Bone marrow (tissue), 2 donors: ENCODE results near the gene F2.
A peak's percentile ranks its signal among the peaks of the same experiment; 100 is the strongest.
"Not testable (repeated sequence)": the region's sequence is repeated elsewhere in the genome, so short reads cannot be mapped to it uniquely, and the experiment has no call there.

Experiments
- DNase-seq, 2 donors: peaks; one replicate each; lab custom pipeline; 2025; lab: John Stamatoyannopoulos, UW

The F2 gene

GRCh38 chr11:46686886-46687795 is 31.9 kb upstream of the F2 start:
- no peak for DNase-seq

GRCh38 chr11:46690702-46691101 is 28.3 kb upstream of the F2 start:
- DNase-seq = no peak

GRCh38 chr11:46692450-46692849 is 26.6 kb upstream of the F2 start:
- DNase-seq = no peak

GRCh38 chr11:46693597-46694012 is 25.4 kb upstream of the F2 start:
- no peak for DNase-seq

- DNase-seq = no peak
Observed at GRCh38 chr11:46694072-46694471, 24.9 kb upstream of the F2 start.

GRCh38 chr11:46694607-46695006 is 24.4 kb upstream of the F2 start:
- no peak for DNase-seq

- DNase-seq = no peak
Observed at GRCh38 chr11:46695345-46696211, 23.4 kb upstream of the F2 start.

GRCh38 chr11:46696212-46696558 is 22.8 kb upstream of the F2 start:
- no peak for DNase-seq

- no peak for DNase-seq
Observed at GRCh38 chr11:46697303-46697702, 21.7 kb upstream of the F2 start.

- DNase-seq = no peak
Observed at GRCh38 chr11:46697723-46698122, 21.3 kb upstream of the F2 start.

GRCh38 chr11:46698597-46698996 is 20.4 kb upstream of the F2 start:
- no peak for DNase-seq

- DNase-seq = peak; percentile 93 to 99
Observed at GRCh38 chr11:46700241-46701077, 18.6 kb upstream of the F2 start, which contains the start of the genes ARHGAP1 and ZNF408. Gene ARHGAP1, minus strand, starts transcription at chr11:46700619. Its CDS starts 4,512 bp downstream, at chr11:46696107. Gene ZNF408, plus strand, starts transcription at chr11:46701031. Its CDS starts 17 bp downstream, at chr11:46701048.

- no peak for DNase-seq
Observed at GRCh38 chr11:46701078-46701654, 17.8 kb upstream of the F2 start.

- no peak for DNase-seq
Observed at GRCh38 chr11:46705070-46705688, 13.8 kb upstream of the F2 start.

GRCh38 chr11:46706886-46707285 is 12.1 kb upstream of the F2 start:
- no peak for DNase-seq

GRCh38 chr11:46709351-46709750 is 9.7 kb upstream of the F2 start:
- DNase-seq = not testable (repeated sequence)

- DNase-seq = no peak
Observed at GRCh38 chr11:46710821-46711269, 8.2 kb upstream of the F2 start.

GRCh38 chr11:46711303-46711702 is 7.7 kb upstream of the F2 start:
- DNase-seq = no peak

GRCh38 chr11:46712874-46713576 is 6.0 kb upstream of the F2 start:
- no peak for DNase-seq

GRCh38 chr11:46717825-46718154 is 1.2 kb upstream of the F2 start:
- DNase-seq = not testable (repeated sequence)
